ENCODE results near the gene MMP10.
"Not testable (repeated sequence)": the region's sequence is repeated elsewhere in the genome, so short reads cannot be mapped to it uniquely, and the experiment has no call there.

Gene MMP10

DNA sequence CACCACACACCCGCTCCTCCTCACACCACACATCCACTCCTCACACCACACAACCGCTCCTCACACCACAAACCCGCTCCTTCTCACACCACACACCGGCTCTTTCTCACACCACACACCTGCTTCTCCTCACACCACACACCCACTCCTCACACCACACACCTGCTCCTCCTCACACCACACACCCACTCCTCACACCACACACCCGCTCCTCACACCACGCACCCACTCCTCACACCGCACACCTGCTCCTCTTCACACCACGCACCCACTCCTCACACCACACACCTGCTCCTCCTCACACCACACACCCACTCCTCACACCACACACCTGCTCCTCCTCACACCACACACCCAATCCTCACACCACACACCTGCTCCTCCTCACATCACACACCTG is 49.5 kb downstream of the MMP10 start:
- DNase-seq (ENCODE audit: extremely low spot score, insufficient read length, low read depth); FAIRE-seq: not testable (repeated sequence)

DNA sequence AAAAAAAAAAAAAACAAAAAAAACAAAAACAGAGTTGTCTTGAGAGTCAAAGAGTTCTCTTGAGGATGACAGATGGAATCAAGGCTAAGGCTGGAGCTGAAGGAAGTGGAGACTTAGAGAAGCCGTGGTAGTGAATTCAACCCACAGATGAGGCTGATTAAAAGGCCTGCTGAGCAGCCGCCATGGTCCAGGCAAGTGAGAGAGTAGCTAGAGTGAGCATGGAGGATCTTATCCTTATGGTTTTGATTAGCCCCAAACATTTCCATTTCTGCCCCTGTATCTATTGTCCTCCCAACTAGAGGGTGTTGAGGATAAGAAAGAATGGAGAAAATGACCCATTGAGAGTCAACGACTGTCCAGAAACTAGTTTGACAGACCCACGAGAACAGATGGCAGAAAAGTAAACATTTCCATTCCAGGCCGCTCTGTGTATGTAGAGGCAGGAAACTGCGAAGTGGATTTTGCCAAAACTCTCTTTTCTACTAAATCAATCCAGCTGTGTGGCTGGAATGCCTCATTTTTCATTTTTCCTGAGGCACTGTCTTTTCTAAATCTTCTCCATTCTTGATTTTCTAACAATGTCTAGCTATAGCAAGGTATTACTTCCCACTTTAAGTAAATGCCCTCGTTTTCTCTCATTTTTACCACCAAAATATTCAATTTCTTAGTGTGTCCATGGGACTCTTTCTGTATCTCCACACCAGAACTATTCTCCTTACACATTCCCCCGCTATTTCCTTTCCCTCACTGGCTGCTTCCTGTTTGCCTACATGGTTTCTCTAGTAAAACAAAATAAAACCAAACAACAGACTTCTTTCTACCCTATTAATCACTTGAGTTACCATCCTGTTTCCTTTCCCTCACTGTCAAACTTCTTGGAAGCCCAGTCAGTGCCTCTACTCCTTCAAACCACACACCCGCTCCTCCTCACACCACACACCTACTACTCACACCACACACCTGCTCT is 50.3 kb downstream of the MMP10 start:
- DNase-seq (ENCODE audit: extremely low spot score, insufficient read length, low read depth) (no peak), FAIRE-seq (no peak)

DNA sequence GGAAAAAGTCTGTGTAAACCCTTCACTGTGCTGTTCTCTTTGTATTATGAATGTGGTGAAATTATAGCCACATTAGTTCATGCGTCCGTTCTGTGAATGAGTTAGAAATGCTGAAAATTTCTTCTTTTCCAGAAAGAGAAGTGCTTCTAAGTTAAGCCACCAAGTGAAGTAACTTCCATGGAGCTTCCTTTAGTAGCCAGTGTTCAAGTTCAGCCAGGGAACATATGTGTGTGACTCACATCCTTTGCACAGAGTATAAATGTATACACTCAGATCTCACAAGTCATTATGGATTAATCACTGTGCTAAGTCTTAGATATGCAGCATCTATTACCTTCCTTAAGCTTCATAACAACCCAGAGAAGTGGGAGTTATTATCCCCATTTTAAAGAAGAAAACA is 52.5 kb downstream of the MMP10 start:
- DNase-seq (ENCODE audit: extremely low spot score, insufficient read length, low read depth) (no peak), FAIRE-seq (no peak)

DNA sequence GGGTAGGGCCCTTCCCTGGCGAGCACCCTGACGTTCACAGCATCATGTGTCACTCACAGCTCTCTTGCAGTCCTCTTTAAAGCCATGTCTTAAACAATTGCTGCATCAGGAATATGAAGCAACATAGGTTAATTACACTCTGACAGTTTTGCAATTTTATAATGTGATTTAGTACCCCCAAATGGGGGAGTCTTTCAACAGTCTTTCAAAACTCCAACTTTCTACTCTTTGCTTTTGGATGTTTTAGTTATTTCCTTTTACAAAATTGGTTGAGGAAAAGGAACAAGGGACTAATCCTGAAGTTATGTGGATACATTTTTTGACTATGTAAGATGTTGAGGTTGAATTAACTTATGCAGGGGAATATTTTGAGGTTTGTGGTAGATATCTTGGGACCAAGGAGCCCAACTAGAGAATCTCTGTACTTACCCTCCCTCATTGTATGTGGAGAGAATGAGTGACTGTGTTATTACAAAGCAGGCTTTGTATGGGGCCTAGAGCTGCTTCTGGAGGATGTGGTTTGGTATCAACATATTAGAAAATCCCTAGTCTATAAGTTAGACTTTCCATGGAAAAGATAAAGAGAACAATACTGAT is 55.4 kb downstream of the MMP10 start, which contains the start of gene MMP8:
MMP8 (minus strand) TSS at position 51 of the 597 bp plus-strand sequence. CDS start 99 bp downstream, outside the sequence.
- FAIRE-seq (no peak), DNase-seq (ENCODE audit: extremely low spot score, insufficient read length, low read depth) (no peak)

DNA sequence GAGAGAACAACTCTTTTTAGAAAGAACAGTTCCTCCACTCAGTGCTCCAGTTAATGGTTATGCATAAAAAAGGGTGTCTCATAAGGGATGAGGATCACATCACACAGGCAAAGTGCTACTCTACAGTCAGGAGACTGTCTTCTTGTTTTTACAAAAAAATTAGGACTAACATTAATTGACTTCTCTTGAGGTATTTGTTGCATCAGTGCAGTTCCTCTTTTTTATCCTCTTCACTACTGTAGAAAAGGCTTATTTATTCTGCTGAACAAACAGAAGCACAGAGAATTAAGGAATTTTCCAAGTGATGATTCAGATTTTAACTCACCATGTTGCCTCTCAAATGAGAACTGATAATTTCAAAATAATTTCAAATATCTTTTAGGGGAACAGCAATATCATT is 57.6 kb downstream of the MMP10 start:
- no peak for FAIRE-seq
- DNase-seq (ENCODE audit: extremely low spot score, insufficient read length, low read depth), result no peak
